ENCODE data around the gene SPRED2.

Gene SPRED2

DNA sequence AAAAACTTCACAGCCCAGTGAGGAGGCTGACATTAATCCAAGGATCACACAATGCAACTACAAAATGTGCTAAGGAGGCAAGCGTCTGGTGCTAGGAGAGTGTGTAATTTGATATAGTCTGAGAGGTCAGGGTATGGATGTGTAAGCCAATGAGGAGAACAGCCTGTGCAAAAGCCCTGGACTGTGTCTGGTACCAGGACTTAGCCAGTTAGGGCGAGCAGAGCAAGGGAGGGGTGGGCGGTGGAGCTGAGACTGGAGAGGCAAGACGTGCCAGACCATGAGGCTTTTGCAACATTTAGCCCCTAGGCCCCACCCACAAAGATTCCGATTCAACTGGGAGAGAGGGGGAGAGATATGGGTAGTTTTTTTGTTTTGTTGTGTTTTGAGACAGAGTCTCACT is 33.5 kb upstream of the SPRED2 start:
- TF ChIP-seq SIN3A (IDR thresholded peaks at IDR 0.05; ENCODE audit: borderline replicate concordance, insufficient read depth, low read length) (no peak), POLR2AphosphoS5 (IDR thresholded peaks at IDR 0.05; ENCODE audit: low read depth, low read length) (no peak)
- TF ChIP-seq, protein P1, sequence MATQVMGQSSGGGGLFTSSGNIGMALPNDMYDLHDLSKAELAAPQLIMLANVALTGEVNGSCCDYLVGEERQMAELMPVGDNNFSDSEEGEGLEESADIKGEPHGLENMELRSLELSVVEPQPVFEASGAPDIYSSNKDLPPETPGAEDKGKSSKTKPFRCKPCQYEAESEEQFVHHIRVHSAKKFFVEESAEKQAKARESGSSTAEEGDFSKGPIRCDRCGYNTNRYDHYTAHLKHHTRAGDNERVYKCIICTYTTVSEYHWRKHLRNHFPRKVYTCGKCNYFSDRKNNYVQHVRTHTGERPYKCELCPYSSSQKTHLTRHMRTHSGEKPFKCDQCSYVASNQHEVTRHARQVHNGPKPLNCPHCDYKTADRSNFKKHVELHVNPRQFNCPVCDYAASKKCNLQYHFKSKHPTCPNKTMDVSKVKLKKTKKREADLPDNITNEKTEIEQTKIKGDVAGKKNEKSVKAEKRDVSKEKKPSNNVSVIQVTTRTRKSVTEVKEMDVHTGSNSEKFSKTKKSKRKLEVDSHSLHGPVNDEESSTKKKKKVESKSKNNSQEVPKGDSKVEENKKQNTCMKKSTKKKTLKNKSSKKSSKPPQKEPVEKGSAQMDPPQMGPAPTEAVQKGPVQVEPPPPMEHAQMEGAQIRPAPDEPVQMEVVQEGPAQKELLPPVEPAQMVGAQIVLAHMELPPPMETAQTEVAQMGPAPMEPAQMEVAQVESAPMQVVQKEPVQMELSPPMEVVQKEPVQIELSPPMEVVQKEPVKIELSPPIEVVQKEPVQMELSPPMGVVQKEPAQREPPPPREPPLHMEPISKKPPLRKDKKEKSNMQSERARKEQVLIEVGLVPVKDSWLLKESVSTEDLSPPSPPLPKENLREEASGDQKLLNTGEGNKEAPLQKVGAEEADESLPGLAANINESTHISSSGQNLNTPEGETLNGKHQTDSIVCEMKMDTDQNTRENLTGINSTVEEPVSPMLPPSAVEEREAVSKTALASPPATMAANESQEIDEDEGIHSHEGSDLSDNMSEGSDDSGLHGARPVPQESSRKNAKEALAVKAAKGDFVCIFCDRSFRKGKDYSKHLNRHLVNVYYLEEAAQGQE (IDR thresholded peaks at IDR 0.05; ENCODE audit: insufficient read depth in 1 of 2, low read depth in 2 of 2, low read length in 2 of 2): no peak

DNA sequence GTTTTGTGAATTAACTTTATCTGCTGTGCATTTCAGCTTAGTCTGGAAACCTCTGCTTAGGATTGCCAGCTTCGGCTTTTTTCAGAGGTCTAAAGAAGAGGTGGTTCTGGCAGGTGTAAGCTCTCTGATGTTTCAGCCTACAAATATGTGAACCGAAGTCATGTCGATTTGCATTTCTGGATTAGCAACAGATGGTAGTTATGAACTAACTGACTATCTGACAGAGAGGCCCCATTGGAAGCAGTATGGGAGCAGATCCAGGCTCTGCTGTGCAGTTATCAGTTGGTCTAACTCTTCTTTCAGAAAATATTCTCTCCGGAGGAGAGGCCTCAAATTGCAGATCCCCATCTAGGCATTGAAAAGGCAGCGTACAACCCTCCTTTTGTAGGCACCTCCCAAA is 32.7 kb upstream of the SPRED2 start:
- no peak for TF ChIP-seq FOXP2 (optimal IDR thresholded peaks at IDR 0.05; ENCODE audit: borderline replicate concordance, extremely low read depth, extremely low read length, insufficient read depth)
- TF ChIP-seq, protein P1 (IDR thresholded peaks at IDR 0.05; ENCODE audit: insufficient read depth in 1 of 2, low read depth in 2 of 2, low read length in 2 of 2): no peak
- no peak for TF ChIP-seq SIN3A (IDR thresholded peaks at IDR 0.05; ENCODE audit: borderline replicate concordance, insufficient read depth, low read length)
- no peak for TF ChIP-seq TAF1 (IDR thresholded peaks at IDR 0.05; ENCODE audit: borderline replicate concordance, insufficient read depth, low read length)
- TF ChIP-seq POLR2AphosphoS5 (IDR thresholded peaks at IDR 0.05; ENCODE audit: low read depth, low read length): no peak

DNA sequence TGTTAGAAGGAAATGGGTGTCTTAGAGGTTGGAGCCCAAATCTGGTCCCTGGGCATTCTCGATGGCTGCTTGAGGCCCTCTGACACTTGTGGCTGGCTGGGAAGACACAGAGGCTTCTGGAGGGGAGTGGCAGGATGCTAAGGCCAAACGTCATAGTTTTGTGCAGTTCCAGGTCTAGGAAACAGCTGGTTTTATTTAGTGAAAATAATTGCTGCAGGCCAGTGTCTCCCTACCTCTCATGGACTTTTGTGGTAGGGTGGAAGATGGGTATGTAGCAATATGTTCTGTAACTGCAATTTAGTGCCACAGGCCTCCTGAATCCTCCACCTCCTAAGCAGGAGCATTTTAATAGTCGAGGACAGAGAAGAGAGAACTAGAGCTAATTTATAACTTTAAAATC is 32.2 kb upstream of the SPRED2 start:
- TF ChIP-seq, protein P1 (IDR thresholded peaks at IDR 0.05; ENCODE audit: insufficient read depth in 1 of 2, low read depth in 2 of 2, low read length in 2 of 2): no peak
- TF ChIP-seq TAF1 (IDR thresholded peaks at IDR 0.05; ENCODE audit: borderline replicate concordance, insufficient read depth, low read length): peak; percentile 49; the same call in 1 of the 2 replicates

DNA sequence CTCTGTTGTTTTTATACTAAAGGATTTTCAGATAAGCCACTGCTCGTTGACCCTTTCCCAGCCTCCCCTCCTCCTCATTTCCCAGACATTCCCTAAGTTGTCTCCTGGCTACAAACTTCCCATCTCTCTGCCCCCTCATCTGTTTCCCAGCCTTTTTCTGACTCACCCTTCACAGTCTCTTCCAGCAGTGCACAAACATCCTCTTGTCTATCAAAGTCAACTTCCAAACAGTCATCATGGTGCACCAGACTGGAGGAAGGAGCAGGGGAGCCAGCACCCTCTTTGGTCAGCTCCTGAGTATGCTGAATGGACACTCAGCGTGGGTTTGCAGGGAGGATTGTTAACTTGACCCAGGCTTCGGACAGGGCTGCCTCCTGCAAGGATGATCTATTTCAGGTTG is 26.6 kb upstream of the SPRED2 start:
- TF ChIP-seq FOXP2 (optimal IDR thresholded peaks at IDR 0.05; ENCODE audit: borderline replicate concordance, extremely low read depth, extremely low read length, insufficient read depth) (peak; percentile 27), POLR2AphosphoS5 (IDR thresholded peaks at IDR 0.05; ENCODE audit: low read depth, low read length) (no peak), SIN3A (IDR thresholded peaks at IDR 0.05; ENCODE audit: borderline replicate concordance, insufficient read depth, low read length) (no peak), TAF1 (IDR thresholded peaks at IDR 0.05; ENCODE audit: borderline replicate concordance, insufficient read depth, low read length) (no peak)
- TF ChIP-seq, protein P1 (IDR thresholded peaks at IDR 0.05; ENCODE audit: insufficient read depth in 1 of 2, low read depth in 2 of 2, low read length in 2 of 2): 0 out of 4 replicates have a peak, but pooled peaks of 1 of the 2 experiments have one; percentile 67

DNA sequence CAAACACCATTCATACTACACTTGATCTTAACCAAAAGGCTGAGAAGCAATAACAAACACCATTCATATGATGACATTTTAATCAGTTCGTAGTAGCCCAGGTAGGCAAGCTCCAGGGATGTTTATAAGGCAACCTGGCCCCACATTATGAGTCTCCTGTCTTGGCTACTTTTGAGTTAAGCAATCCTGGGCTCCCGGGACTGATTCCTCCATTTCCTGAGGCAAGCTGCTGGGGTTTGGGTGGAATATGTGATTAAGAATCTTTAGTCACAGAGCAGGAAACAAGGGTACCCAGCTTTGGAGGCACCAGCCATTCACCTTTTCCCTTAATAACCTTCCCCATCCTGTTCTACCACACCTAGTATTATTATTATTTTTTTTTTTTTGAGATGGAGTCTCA is 24.5 kb upstream of the SPRED2 start:
- TF ChIP-seq FOXP2 (optimal IDR thresholded peaks at IDR 0.05; ENCODE audit: borderline replicate concordance, extremely low read depth, extremely low read length, insufficient read depth) (no peak), TAF1 (IDR thresholded peaks at IDR 0.05; ENCODE audit: borderline replicate concordance, insufficient read depth, low read length) (no peak), SIN3A (IDR thresholded peaks at IDR 0.05; ENCODE audit: borderline replicate concordance, insufficient read depth, low read length) (no peak), POLR2AphosphoS5 (IDR thresholded peaks at IDR 0.05; ENCODE audit: low read depth, low read length) (no peak)
- TF ChIP-seq, protein P1 (IDR thresholded peaks at IDR 0.05; ENCODE audit: insufficient read depth in 1 of 2, low read depth in 2 of 2, low read length in 2 of 2): no peak

All from PFSK-1 (cell line).